Brain microvascular endothelial cell (primary cell): ENCODE results near the gene HS1BP3.

Experiments
- DNase-seq: peaks from one replicate; pipeline ENCODE4 v3.0.0-alpha.2; 2020
- H3K27ac ChIP-seq: fragments of 250-450 bp; sonication (Bioruptor Pico); 2 replicates; pipeline ENCODE4 v1.5.1; 2020; ENCODE audit warnings: mild to moderate bottlenecking, moderate library complexity
- H3K27me3 ChIP-seq: fragments of 250-450 bp; sonication (Bioruptor Pico); replicated peaks from 2 replicates; pipeline ENCODE4 v1.5.1; 2020; ENCODE audit warnings: mild to moderate bottlenecking
- H3K36me3 ChIP-seq: fragments of 250-450 bp; sonication (Bioruptor Pico); replicated peaks from 2 replicates; pipeline ENCODE4 v1.5.1; 2020; ENCODE audit warnings: mild to moderate bottlenecking
- H3K4me3 ChIP-seq: 2 replicates; pipeline ENCODE4 v1.5.1; 2011; ENCODE audit warnings: low read depth, mild to moderate bottlenecking, control low read depth, low read length, moderate library complexity
- in situ Hi-C: cut with HindIII; loops from 2 replicates; pipeline ENCODE4 v1.10.0; 2017; ENCODE audit warnings: low sequenced_read_pairs, low pct_ligation_motif_present
- TF ChIP-seq, protein P1 (sequence below): IDR thresholded peaks from 2 replicates; pipeline ENCODE4 v1.5.1; 2011; ENCODE audit warnings: low read depth, mild to moderate bottlenecking, moderate library complexity, low read length, control low read depth, inconsistent platforms; ENCODE audit errors: missing control alignments

HS1BP3 gene

DNA sequence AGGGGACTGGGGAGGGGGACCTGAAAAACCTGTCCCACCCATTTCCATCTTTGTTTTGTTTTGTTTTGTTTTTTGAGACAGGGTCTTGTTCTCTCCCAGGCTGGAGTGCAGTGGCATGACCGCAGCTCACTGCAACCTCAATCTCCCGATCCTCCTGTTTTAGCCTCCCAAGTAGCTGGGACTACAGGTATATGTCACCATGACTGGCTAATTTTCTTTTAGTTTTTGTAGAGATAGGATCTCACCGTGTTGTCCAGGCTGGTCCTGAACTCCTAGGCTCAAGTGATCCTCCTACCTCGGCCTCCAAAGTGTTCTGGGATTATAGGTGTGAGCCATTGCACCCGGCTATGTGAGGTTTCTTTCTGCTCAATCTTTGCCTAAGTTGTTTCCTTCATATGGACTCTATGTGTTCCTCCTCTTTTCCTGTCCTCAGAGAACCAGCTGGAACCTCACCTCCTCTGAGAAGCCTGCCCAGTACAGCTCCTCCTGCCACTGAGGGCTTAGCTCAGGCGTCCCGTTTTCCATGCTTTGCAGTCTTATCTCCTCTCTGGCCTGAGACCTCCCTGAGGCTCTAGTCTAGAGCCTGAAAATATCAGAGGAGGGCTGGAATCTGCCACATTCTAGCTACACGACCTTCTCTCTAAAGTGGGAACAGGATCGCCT is 74.8 kb downstream of the HS1BP3 start:
- in situ Hi-C loops, result no loop called here
- H3K36me3 ChIP-seq, result no peaks in the 10 kb centered on the region
- no peak for DNase-seq
- no peaks in the 10 kb centered on the region for H3K27me3 ChIP-seq
- H3K4me3 ChIP-seq, result no peak overlapping the region
- TF ChIP-seq, protein P1, sequence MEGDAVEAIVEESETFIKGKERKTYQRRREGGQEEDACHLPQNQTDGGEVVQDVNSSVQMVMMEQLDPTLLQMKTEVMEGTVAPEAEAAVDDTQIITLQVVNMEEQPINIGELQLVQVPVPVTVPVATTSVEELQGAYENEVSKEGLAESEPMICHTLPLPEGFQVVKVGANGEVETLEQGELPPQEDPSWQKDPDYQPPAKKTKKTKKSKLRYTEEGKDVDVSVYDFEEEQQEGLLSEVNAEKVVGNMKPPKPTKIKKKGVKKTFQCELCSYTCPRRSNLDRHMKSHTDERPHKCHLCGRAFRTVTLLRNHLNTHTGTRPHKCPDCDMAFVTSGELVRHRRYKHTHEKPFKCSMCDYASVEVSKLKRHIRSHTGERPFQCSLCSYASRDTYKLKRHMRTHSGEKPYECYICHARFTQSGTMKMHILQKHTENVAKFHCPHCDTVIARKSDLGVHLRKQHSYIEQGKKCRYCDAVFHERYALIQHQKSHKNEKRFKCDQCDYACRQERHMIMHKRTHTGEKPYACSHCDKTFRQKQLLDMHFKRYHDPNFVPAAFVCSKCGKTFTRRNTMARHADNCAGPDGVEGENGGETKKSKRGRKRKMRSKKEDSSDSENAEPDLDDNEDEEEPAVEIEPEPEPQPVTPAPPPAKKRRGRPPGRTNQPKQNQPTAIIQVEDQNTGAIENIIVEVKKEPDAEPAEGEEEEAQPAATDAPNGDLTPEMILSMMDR, result no peak
- no peak overlapping the region for H3K27ac ChIP-seq

- Histone ChIP-seq H3K36me3 (no peaks in the 10 kb centered on the region), H3K27me3 (no peaks in the 10 kb centered on the region), H3K4me3 (no peak overlapping the region), H3K27ac (no peak overlapping the region)
- in situ Hi-C loops, result no loop called here
- TF ChIP-seq, protein P1, result no peak
- DNase-seq, result no peak
Observed at GRCh38 chr2:20575414-20575813, 75.5 kb downstream of the HS1BP3 start.

- TF ChIP-seq, protein P1, result no peak
- Histone ChIP-seq H3K36me3 (no peaks in the 10 kb centered on the region), H3K27me3 (no peaks in the 10 kb centered on the region), H3K4me3 (no peak overlapping the region), H3K27ac (no peak overlapping the region)
- DNase-seq, result no peak
- in situ Hi-C loops, result no loop called here
Observed at GRCh38 chr2:20574930-20575329, 76.0 kb downstream of the HS1BP3 start.

GRCh38 chr2:20574423-20574911 is 76.4 kb downstream of the HS1BP3 start:
- no peaks in the 10 kb centered on the region for H3K36me3 ChIP-seq
- H3K27me3 ChIP-seq, result no peaks in the 10 kb centered on the region
- H3K27ac ChIP-seq, result no peak overlapping the region
- H3K4me3 ChIP-seq, result no peak overlapping the region
- in situ Hi-C loops, result no loop called here
- no peak for DNase-seq
- TF ChIP-seq, protein P1, result no peak

- Histone ChIP-seq H3K27ac (no peak overlapping the region), H3K4me3 (no peak overlapping the region), H3K36me3 (no peaks in the 10 kb centered on the region), H3K27me3 (no peaks in the 10 kb centered on the region)
- TF ChIP-seq, protein P1, result no peak
- in situ Hi-C loops, result no loop called here
- no peak for DNase-seq
Observed at GRCh38 chr2:20573620-20574422, 77.1 kb downstream of the HS1BP3 start.
